HG03045 (cell line): Measurements from ENCODE around the gene PRKCA.
"Not testable (repeated sequence)": the region's sequence is repeated elsewhere in the genome, so short reads cannot be mapped to it uniquely, and the experiment has no call there.

ENCODE experiments used
- ATAC-seq: cut with Tn5 transposase; IDR thresholded peaks from one replicate; pipeline ENCODE4 v1.9.1; 2021; ENCODE audit warnings: mild to moderate bottlenecking, moderate library complexity; ENCODE audit not compliant: unreplicated experiment

PRKCA gene

GRCh38 chr17:66480802-66481201, 178.4 kb downstream of the PRKCA start:
- ATAC-seq, result no peak

- ATAC-seq, result no peak
Observed at GRCh38 chr17:66481271-66481670, 178.9 kb downstream of the PRKCA start.

GRCh38 chr17:66483906-66484305, 181.5 kb downstream of the PRKCA start:
- ATAC-seq, result no peak

- no peak for ATAC-seq
Observed at GRCh38 chr17:66485309-66485947, 183.0 kb downstream of the PRKCA start.

- no peak for ATAC-seq
Observed at GRCh38 chr17:66487121-66487520, 184.7 kb downstream of the PRKCA start.

GRCh38 chr17:66487981-66488468, 185.6 kb downstream of the PRKCA start:
- no peak for ATAC-seq

- ATAC-seq, result no peak
Observed at GRCh38 chr17:66488864-66489263, 186.5 kb downstream of the PRKCA start.

GRCh38 chr17:66489576-66489975, 187.2 kb downstream of the PRKCA start:
- not testable (repeated sequence) for ATAC-seq

GRCh38 chr17:66491213-66491612, 188.8 kb downstream of the PRKCA start:
- no peak for ATAC-seq

GRCh38 chr17:66491665-66492064, 189.3 kb downstream of the PRKCA start:
- no peak for ATAC-seq

- ATAC-seq, result no peak
Observed at GRCh38 chr17:66492080-66492479, 189.7 kb downstream of the PRKCA start.

- no peak for ATAC-seq
Observed at GRCh38 chr17:66492561-66493005, 190.2 kb downstream of the PRKCA start.

GRCh38 chr17:66493283-66494019, 191.0 kb downstream of the PRKCA start:
- ATAC-seq, result no peak

- no peak for ATAC-seq
Observed at GRCh38 chr17:66494023-66494803, 191.8 kb downstream of the PRKCA start.

- no peak for ATAC-seq
Observed at GRCh38 chr17:66495035-66495434, 192.6 kb downstream of the PRKCA start.

GRCh38 chr17:66496306-66496705, 193.9 kb downstream of the PRKCA start:
- no peak for ATAC-seq

- ATAC-seq, result no peak
Observed at GRCh38 chr17:66498580-66498979, 196.2 kb downstream of the PRKCA start.

GRCh38 chr17:66506641-66507040, 204.2 kb downstream of the PRKCA start:
- no peak for ATAC-seq

- no peak for ATAC-seq
Observed at GRCh38 chr17:66507103-66507923, 204.9 kb downstream of the PRKCA start.

- no peak for ATAC-seq
Observed at GRCh38 chr17:66507982-66508760, 205.8 kb downstream of the PRKCA start.
